Activated T-cell treated with anti-CD3 and anti-CD28 coated beads for 48 hours (primary cell): Measurements from ENCODE around the gene BTK.

Source experiments
- DNase-seq: peaks from one replicate; pipeline ENCODE4 v3.0.0-alpha.2; 2020; ENCODE audit warnings: low read depth

BTK gene

GRCh38 chrX:101385795-101386541 lies at the start of gene BTK:
Gene BTK, minus strand, starts transcription at chrX:101386191. Its CDS starts 10,907 bp downstream, at chrX:101375284.
- no peak for DNase-seq

- no peak for DNase-seq
Observed at GRCh38 chrX:101430457-101431078, 44.6 kb upstream of the BTK start.

- DNase-seq, result no peak
Observed at GRCh38 chrX:101429934-101430333, 43.9 kb upstream of the BTK start.

GRCh38 chrX:101427954-101428353 lies 42.0 kb upstream of the BTK start:
- DNase-seq, result no peak

GRCh38 chrX:101419489-101419888 lies 33.5 kb upstream of the BTK start:
- no peak for DNase-seq

- DNase-seq, result peak; percentile 19
Observed at GRCh38 chrX:101417981-101418841, 32.2 kb upstream of the BTK start.

- no peak for DNase-seq
Observed at GRCh38 chrX:101417190-101417589, 31.2 kb upstream of the BTK start.

- no peak for DNase-seq
Observed at GRCh38 chrX:101416691-101417090, 30.7 kb upstream of the BTK start.

GRCh38 chrX:101415180-101416145 lies 29.5 kb upstream of the BTK start:
- DNase-seq, result no peak

GRCh38 chrX:101411984-101412383 lies 26.0 kb upstream of the BTK start:
- no peak for DNase-seq

- DNase-seq, result no peak
Observed at GRCh38 chrX:101410461-101410860, 24.5 kb upstream of the BTK start.

GRCh38 chrX:101409043-101409442 lies 23.1 kb upstream of the BTK start:
- DNase-seq, result no peak

- DNase-seq, result no peak
Observed at GRCh38 chrX:101408532-101408841, 22.5 kb upstream of the BTK start.

- DNase-seq, result peak; percentile 74
Observed at GRCh38 chrX:101407748-101408531, 21.9 kb upstream of the BTK start, which contains the start of the genes GLA and HNRNPH2. Gene GLA, minus strand, starts transcription at chrX:101407925. Its CDS starts 22 bp downstream, at chrX:101407903. Gene HNRNPH2, plus strand, starts transcription at chrX:101408222. Its CDS starts 3,767 bp downstream, at chrX:101411989.

GRCh38 chrX:101407167-101407747 lies 21.3 kb upstream of the BTK start:
- DNase-seq, result no peak

- DNase-seq, result no peak
Observed at GRCh38 chrX:101399825-101400224, 13.8 kb upstream of the BTK start.

GRCh38 chrX:101398694-101399093 lies 12.7 kb upstream of the BTK start:
- DNase-seq, result no peak

- DNase-seq, result no peak
Observed at GRCh38 chrX:101397779-101398178, 11.8 kb upstream of the BTK start.

- no peak for DNase-seq
Observed at GRCh38 chrX:101395789-101396188, 9.8 kb upstream of the BTK start.

- no peak for DNase-seq
Observed at GRCh38 chrX:101394372-101394771, 8.4 kb upstream of the BTK start.
